K562 (cell line): Measurements from ENCODE around the gene NTRK3. TPM values are rescaled to one million over a fixed set of nuclear protein-coding genes. Genes with fewer than 3 reads are reported as not detected.

Experiments used
- ATAC-seq: fragments of 200-7000 bp; cut with Tn5 transposase; 3 replicates; pipeline ENCODE4 v1.9.1; 2020; ENCODE audit warnings: moderate library complexity
- BruUV-seq: library from RNA; stranded (reverse); fragments of 400-500 nt; replicated peaks from 2 replicates; lab custom pipeline; 2021; lab: Mats Ljungman, UMichigan
- CTCF ChIA-PET: fragments of 300-600 bp; formaldehyde crosslinking; extraction: SDS; loops from one replicate; lab custom pipeline; 2021; ENCODE audit warnings: low intra/inter-chr PET ratio; lab: Yijun Ruan, JAX
- POLR2A ChIA-PET: fragments of 300-600, 350-650 bp; sonication (Branson Sonifier 250); formaldehyde crosslinking; extraction: SDS; loops from one replicate; lab custom pipeline; 2021; ENCODE audit warnings: antibody characterized with exemption, inconsistent platforms; lab: Yijun Ruan, JAX
- DNase-seq, 4 experiments: peaks; one replicate each; pipeline versions ENCODE4 v3.0.0 to v3.0.0-alpha.2; 2011 to 2018; ENCODE audit warnings: low spot score in 3 of 4, mixed read lengths in 3 of 4; ENCODE audit errors: extremely low read depth in 1 of 4
- FAIRE-seq: peaks from 2 replicates; lab custom pipeline; 2011; peaks lifted over from hg19 to GRCh38; lab: Jason Lieb, UNC
- H2AFZ ChIP-seq: 2 replicates; pipeline ENCODE4 v1.6.0; 2011; ENCODE audit warnings: low read depth, low read length, control low read depth, inconsistent platforms
- H3K27ac ChIP-seq: fragments of 200-600 bp; 3 replicates; pipeline ENCODE4 v1.8.0; 2011; ENCODE audit warnings: low read depth, mild to moderate bottlenecking, control low read depth, inconsistent platforms, low read length, moderate library complexity, mixed read lengths; ENCODE audit errors: extremely low read depth
- H3K27me3 ChIP-seq, 2 experiments: fragments of 300-600 bp in 1 of 2; 2 replicates in 1 of 2; 3 replicates in 1 of 2; pipeline versions ENCODE4 v1.6.0 to v1.8.0; 2011; ENCODE audit warnings: inconsistent platforms in 2 of 2, low read length in 2 of 2, mild to moderate bottlenecking in 1 of 2, mixed read lengths in 1 of 2, moderate library complexity in 1 of 2; ENCODE audit not compliant: control insufficient read depth in 2 of 2, insufficient read depth in 2 of 2
- H3K36me3 ChIP-seq: fragments of 300-600 bp; 3 replicates; pipeline ENCODE4 v1.8.0; 2011; ENCODE audit warnings: mild to moderate bottlenecking, low read length, inconsistent platforms; ENCODE audit not compliant: control insufficient read depth, insufficient read depth
- H3K4me1 ChIP-seq, 2 experiments: fragments of 200-600 bp in 1 of 2; replicated peaks in 1 of 2; 2 replicates in 1 of 2; 3 replicates in 1 of 2; pipeline versions ENCODE4 v1.5.1 to v1.8.0; 2011; ENCODE audit warnings: inconsistent platforms in 2 of 2, low read length in 2 of 2, mild to moderate bottlenecking in 1 of 2, mixed read lengths in 1 of 2, moderate library complexity in 1 of 2; ENCODE audit not compliant: control insufficient read depth in 2 of 2, insufficient read depth in 2 of 2
- H3K4me2 ChIP-seq: 2 replicates; pipeline ENCODE4 v1.6.1; 2011; ENCODE audit warnings: low read length, control low read depth, inconsistent platforms, mixed read lengths; ENCODE audit not compliant: insufficient read depth
- H3K4me3 ChIP-seq: fragments of 200-600 bp; sonication (generic), shearing (Covaris generic); 2 replicates; pipeline ENCODE4 v1.5.1; 2016; ENCODE audit warnings: control low read depth, inconsistent platforms
- H3K79me2 ChIP-seq: fragments of 200-600 bp; 3 replicates; pipeline ENCODE4 v1.8.0; 2011; ENCODE audit warnings: low read length, inconsistent platforms; ENCODE audit not compliant: control insufficient read depth, insufficient read depth
- H3K9ac ChIP-seq, 2 experiments: 2 replicates each; pipeline versions ENCODE4 v1.6.0 to v1.6.1; 2011; ENCODE audit warnings: low read depth in 2 of 2, low read length in 2 of 2, control low read depth in 1 of 2, inconsistent platforms in 1 of 2, mild to moderate bottlenecking in 1 of 2, mixed read lengths in 1 of 2; ENCODE audit not compliant: insufficient read depth in 1 of 2
- H3K9me1 ChIP-seq: one replicate; pipeline ENCODE4 v1.6.0; 2011; ENCODE audit warnings: inconsistent platforms, mild to moderate bottlenecking, low read length, moderate library complexity; ENCODE audit not compliant: control insufficient read depth, insufficient read depth
- H3K9me3 ChIP-seq: replicated peaks from 2 replicates; pipeline ENCODE4 v1.5.1; 2011; ENCODE audit warnings: low read depth, low read length, inconsistent platforms; ENCODE audit not compliant: control insufficient read depth, insufficient read depth
- H4K20me1 ChIP-seq: replicated peaks from 2 replicates; pipeline ENCODE4 v1.6.1; 2011; ENCODE audit warnings: low read length, inconsistent platforms, mixed read lengths; ENCODE audit not compliant: control insufficient read depth, insufficient read depth
- HNRNPUL1 ChIP-seq: fragments of 200-400 bp; formaldehyde crosslinking; IDR thresholded peaks from 2 replicates; pipeline ENCODE4 v1.6.1; 2017; ENCODE audit warnings: low read length
- ILF3 ChIP-seq: fragments of 450-650 bp; IDR thresholded peaks from 2 replicates; pipeline ENCODE4 v1.6.1; 2018; ENCODE audit warnings: antibody characterized with exemption, mild to moderate bottlenecking, moderate library complexity, borderline replicate concordance
- NFATC3 ChIP-seq: fragments of 450-650 bp; IDR thresholded peaks from 2 replicates; pipeline ENCODE4 v1.6.1; 2017; ENCODE audit warnings: mild to moderate bottlenecking
- NFYB ChIP-seq: IDR thresholded peaks from 2 replicates; pipeline ENCODE4 v1.6.1; 2011; ENCODE audit warnings: mild to moderate bottlenecking, moderate library complexity; ENCODE audit not compliant: insufficient read length; ENCODE audit errors: extremely low read depth
- OTX1 ChIP-seq: fragments of 450-650 bp; formaldehyde crosslinking; IDR thresholded peaks from 2 replicates; pipeline ENCODE4 v1.4.0; 2022; ENCODE audit warnings: mild to moderate bottlenecking
- RNF2 ChIP-seq: sonication (generic); IDR thresholded peaks from 2 replicates; pipeline ENCODE4 v1.6.1; 2016
- WGBS: fragments of 100-300 bp; shearing (Covaris generic); methylation state at CpG from one replicate; pipeline ENCODE4 v1.1.6; 2016; ENCODE audit warnings: low coverage, mixed read lengths; ENCODE audit not compliant: insufficient coverage; ENCODE audit errors: missing lambda C conversion rate; 5-methylcytosine and 5-hydroxymethylcytosine counted together
- in situ Hi-C: fragments of 300-500 bp; cut with MboI; formaldehyde crosslinking; loops from 4 replicates; pipeline ENCODE4 v1.15.0; 2018; ENCODE audit warnings: inconsistent platforms, mixed read lengths
- intact Hi-C: fragments of 100-400 bp; cut with micrococcal nuclease; formaldehyde crosslinking; loops from 2 replicates; pipeline ENCODE4 v1.14.2; 2022
- polyA plus RNA-seq, 8 experiments: library from polyadenylated mRNA; depleted of rRNA in 4 of 8; stranded (reverse) in 5 of 8; unstranded in 3 of 8; fragments of >200 nt; fragmentation: Nextera tagmentation in 2 of 8; fragmentation: Illumina TruSeq in 1 of 8; extraction: Ambion mirVana in 2 of 8; extraction: Trizol in 1 of 8; gene quantifications; 2 replicates each; pipeline versions ENCODE4 v1.2.1 to v1.2.3, GENCODE V29; 2011 to 2014; ENCODE audit warnings: inconsistent platforms in 1 of 8, missing spikeins in 1 of 8
- total RNA-seq, 7 experiments: library from RNA; depleted of rRNA in 6 of 7; stranded (reverse); fragments of >200 nt in 6 of 7; fragmentation: Illumina TruSeq in 2 of 7; extraction: Trizol in 2 of 7; gene quantifications; 2 replicates each; pipeline versions ENCODE4 v1.2.1 to v1.2.3, GENCODE V29; 2011 to 2021; ENCODE audit warnings: low replicate concordance in 1 of 7
- TF ChIP-seq, protein P1 (sequence below): fragments of 250-450 bp; sonication (Bioruptor Pico); IDR thresholded peaks from 2 replicates; pipeline ENCODE4 v1.5.0; 2022; ENCODE audit warnings: mild to moderate bottlenecking
- TF ChIP-seq, protein P2 (sequence below), 2 experiments: fragments of 450-650 bp; conservative IDR thresholded peaks; 2 replicates each; pipeline ENCODE4 v1.6.1; 2017; ENCODE audit warnings: mild to moderate bottlenecking in 2 of 2, moderate library complexity in 2 of 2

The NTRK3 gene
- total and polyA plus RNA-seq, 9 of the 15 experiments (the other 6 are each of a cell fraction or from before 2014, with no cell fraction given) = 0.11 to 0.13 TPM; not detected in 7

DNA sequence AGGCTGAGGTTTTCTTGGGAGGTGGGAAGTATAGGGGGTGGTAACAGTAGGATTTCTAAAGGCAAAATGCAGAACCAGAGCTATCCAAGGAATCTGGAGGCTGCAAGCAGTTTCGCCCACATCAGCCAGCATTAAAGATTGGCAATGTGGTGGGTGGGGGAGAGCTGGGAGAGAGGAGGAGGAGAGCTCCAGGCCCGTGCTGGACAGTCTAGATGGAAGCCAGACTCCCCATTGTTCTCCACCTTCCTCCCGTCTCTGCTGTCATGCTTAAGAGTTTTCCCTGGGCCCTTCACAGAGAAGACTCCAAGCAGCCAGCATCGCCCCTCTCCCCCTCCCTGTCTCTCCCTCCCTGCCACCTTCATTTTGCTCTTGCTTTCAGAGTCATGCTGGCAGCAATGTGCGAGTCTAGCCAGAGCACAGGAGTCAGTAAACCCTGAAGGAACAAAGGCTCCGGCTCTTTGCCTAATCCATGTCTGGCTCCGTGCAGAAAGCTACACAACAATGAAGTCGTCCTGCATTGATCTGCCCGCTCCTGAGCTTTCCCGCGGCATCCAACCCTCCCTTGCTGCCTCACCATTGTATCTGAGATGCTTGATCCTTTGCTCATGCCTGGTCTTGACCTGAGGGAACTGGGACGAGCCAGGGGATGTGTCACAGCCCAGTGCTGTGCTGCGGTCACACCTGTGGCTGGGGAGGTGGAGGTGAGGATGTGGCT, 282.9 kb downstream of the NTRK3 start (continued):
- no peak for TF ChIP-seq NFATC3
- no peak for TF ChIP-seq OTX1 (CRISPR knock-in tag)
- TF ChIP-seq, all 486 proteins: peak for 0

DNA sequence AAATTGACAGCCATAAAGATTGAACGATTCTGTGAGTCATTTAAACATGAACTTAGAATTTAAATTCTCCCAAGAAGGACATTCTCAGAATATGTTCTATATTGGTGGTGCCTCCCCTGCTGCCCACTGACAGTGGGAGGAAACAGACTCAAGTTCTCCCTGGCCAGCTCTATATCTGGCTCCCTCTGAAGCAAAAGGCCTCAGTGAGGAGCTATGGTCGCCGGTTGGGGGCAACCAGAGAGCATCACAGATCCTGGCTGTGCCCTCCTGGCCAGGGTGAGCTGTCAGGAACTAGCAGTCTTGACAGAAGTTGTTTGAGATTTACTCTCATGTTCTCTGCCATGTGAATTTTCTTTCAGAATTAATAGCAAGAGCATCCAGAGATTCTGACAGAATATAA, 285.5 kb downstream of the NTRK3 start:
- TF ChIP-seq ILF3 (no peak), RNF2 (no peak), HNRNPUL1 (no peak), NFYB (no peak)
- TF ChIP-seq, protein P1, sequence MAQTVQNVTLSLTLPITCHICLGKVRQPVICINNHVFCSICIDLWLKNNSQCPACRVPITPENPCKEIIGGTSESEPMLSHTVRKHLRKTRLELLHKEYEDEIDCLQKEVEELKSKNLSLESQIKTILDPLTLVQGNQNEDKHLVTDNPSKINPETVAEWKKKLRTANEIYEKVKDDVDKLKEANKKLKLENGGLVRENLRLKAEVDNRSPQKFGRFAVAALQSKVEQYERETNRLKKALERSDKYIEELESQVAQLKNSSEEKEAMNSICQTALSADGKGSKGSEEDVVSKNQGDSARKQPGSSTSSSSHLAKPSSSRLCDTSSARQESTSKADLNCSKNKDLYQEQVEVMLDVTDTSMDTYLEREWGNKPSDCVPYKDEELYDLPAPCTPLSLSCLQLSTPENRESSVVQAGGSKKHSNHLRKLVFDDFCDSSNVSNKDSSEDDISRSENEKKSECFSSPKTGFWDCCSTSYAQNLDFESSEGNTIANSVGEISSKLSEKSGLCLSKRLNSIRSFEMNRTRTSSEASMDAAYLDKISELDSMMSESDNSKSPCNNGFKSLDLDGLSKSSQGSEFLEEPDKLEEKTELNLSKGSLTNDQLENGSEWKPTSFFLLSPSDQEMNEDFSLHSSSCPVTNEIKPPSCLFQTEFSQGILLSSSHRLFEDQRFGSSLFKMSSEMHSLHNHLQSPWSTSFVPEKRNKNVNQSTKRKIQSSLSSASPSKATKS (CRISPR knock-in tag) = no peak
- TF ChIP-seq, protein P2, sequence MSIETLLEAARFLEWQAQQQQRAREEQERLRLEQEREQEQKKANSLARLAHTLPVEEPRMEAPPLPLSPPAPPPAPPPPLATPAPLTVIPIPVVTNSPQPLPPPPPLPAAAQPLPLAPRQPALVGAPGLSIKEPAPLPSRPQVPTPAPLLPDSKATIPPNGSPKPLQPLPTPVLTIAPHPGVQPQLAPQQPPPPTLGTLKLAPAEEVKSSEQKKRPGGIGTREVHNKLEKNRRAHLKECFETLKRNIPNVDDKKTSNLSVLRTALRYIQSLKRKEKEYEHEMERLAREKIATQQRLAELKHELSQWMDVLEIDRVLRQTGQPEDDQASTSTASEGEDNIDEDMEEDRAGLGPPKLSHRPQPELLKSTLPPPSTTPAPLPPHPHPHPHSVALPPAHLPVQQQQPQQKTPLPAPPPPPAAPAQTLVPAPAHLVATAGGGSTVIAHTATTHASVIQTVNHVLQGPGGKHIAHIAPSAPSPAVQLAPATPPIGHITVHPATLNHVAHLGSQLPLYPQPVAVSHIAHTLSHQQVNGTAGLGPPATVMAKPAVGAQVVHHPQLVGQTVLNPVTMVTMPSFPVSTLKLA (conservative IDR thresholded peaks at IDR 0.05) = no peak
- no peak for DNase-seq
- no TSS peak for BruUV-seq
- no peak overlapping the region for H3K4me3 ChIP-seq
- no peak overlapping the region for H2AFZ ChIP-seq
- no peaks in the 10 kb centered on the region for H3K9me1 ChIP-seq
- no peaks in the 10 kb centered on the region for H3K27me3 ChIP-seq
- no peak overlapping the region for H3K9ac ChIP-seq
- 0% methylated on average over 3 of the region's 3 CpGs for WGBS
- no peaks in the 10 kb centered on the region for H3K36me3 ChIP-seq
- POLR2A ChIA-PET = no interaction called here
- no peaks in the 10 kb centered on the region for H4K20me1 ChIP-seq
- H3K27ac ChIP-seq = no peak overlapping the region
- ATAC-seq = no peak
- no peaks in the 10 kb centered on the region for H3K79me2 ChIP-seq
- FAIRE-seq = no peak
- no peaks in the 10 kb centered on the region for H3K9me3 ChIP-seq
- in situ Hi-C loops = no loop called here
- CTCF ChIA-PET = no interaction called here
- H3K4me2 ChIP-seq = no peak overlapping the region
- no peaks in the 10 kb centered on the region for H3K4me1 ChIP-seq
- intact Hi-C loops = no loop called here
